Measurements from ENCODE around the gene C17orf67. TPM values are rescaled to one million over a fixed set of nuclear protein-coding genes. Genes with fewer than 3 reads are reported as not detected.

Gene C17orf67
- total RNA-seq, 1 experiment from 2014 or later: 2.9 TPM

GRCh38 chr17:56774650-56775049 lies 59.1 kb downstream of the C17orf67 start:
- H3K27ac Mint-ChIP-seq (ENCODE audit: unreplicated experiment): no peak overlapping the region
- TF ChIP-seq, protein P1, sequence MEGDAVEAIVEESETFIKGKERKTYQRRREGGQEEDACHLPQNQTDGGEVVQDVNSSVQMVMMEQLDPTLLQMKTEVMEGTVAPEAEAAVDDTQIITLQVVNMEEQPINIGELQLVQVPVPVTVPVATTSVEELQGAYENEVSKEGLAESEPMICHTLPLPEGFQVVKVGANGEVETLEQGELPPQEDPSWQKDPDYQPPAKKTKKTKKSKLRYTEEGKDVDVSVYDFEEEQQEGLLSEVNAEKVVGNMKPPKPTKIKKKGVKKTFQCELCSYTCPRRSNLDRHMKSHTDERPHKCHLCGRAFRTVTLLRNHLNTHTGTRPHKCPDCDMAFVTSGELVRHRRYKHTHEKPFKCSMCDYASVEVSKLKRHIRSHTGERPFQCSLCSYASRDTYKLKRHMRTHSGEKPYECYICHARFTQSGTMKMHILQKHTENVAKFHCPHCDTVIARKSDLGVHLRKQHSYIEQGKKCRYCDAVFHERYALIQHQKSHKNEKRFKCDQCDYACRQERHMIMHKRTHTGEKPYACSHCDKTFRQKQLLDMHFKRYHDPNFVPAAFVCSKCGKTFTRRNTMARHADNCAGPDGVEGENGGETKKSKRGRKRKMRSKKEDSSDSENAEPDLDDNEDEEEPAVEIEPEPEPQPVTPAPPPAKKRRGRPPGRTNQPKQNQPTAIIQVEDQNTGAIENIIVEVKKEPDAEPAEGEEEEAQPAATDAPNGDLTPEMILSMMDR (IDR thresholded peaks at IDR 0.05; ENCODE audit: insufficient read depth in 1 of 2, low read depth in 1 of 2, low read length in 1 of 2, severe bottlenecking in 1 of 2, unreplicated experiment in 1 of 2): no peak
- no peaks in the 10 kb centered on the region for H3K9me3 Mint-ChIP-seq (ENCODE audit: unreplicated experiment)
- DNase-seq: no peak
- no peaks in the 10 kb centered on the region for H3K4me1 Mint-ChIP-seq (ENCODE audit: low read depth, unreplicated experiment)
- no TSS peak for BruUV-seq (replicated peaks)
- intact Hi-C loops (cut with micrococcal nuclease; ENCODE audit: unreplicated experiment): no loop called here
- H3K27me3 Mint-ChIP-seq (ENCODE audit: insufficient read depth, unreplicated experiment): peaks cover 26% of the 10 kb centered on the region
- Histone ChIP-seq H3K27me3 (replicated peaks; ENCODE audit: control insufficient read depth, insufficient read depth, low read length) (peaks cover 2% of the 10 kb centered on the region; the same call in 1 of the 2 replicates), H3K4me3 (ENCODE audit: low read depth, low read length) (no peak overlapping the region), H3K4me1 (no peaks in the 10 kb centered on the region), H3K36me3 (ENCODE audit: control insufficient read depth, insufficient read depth, low read length) (no peaks in the 10 kb centered on the region), H3K9me3 (no peaks in the 10 kb centered on the region)
- H3K36me3 Mint-ChIP-seq (ENCODE audit: insufficient read depth, unreplicated experiment): no peaks in the 10 kb centered on the region
- H3K4me3 Mint-ChIP-seq (ENCODE audit: unreplicated experiment): no peak overlapping the region
- ChIA-PET POLR2A (no interaction called here), CTCF (no interaction called here)

GRCh38 chr17:56773124-56773523 lies 60.6 kb downstream of the C17orf67 start:
- Histone ChIP-seq H3K4me3 (ENCODE audit: low read depth, low read length) (no peak overlapping the region), H3K36me3 (ENCODE audit: control insufficient read depth, insufficient read depth, low read length) (no peaks in the 10 kb centered on the region), H3K27me3 (replicated peaks; ENCODE audit: control insufficient read depth, insufficient read depth, low read length) (no peaks in the 10 kb centered on the region; the same call in 1 of the 2 replicates), H3K4me1 (no peaks in the 10 kb centered on the region), H3K9me3 (no peaks in the 10 kb centered on the region)
- Mint-ChIP-seq H3K4me1 (ENCODE audit: low read depth, unreplicated experiment) (no peaks in the 10 kb centered on the region), H3K4me3 (ENCODE audit: unreplicated experiment) (no peak overlapping the region), H3K36me3 (ENCODE audit: insufficient read depth, unreplicated experiment) (no peaks in the 10 kb centered on the region), H3K27me3 (ENCODE audit: insufficient read depth, unreplicated experiment) (peaks cover 20% of the 10 kb centered on the region), H3K9me3 (ENCODE audit: unreplicated experiment) (no peaks in the 10 kb centered on the region), H3K27ac (ENCODE audit: unreplicated experiment) (no peak overlapping the region)
- CTCF ChIA-PET: interaction anchor here (0.8 kb wide), 1 partner anchor 97 kb away, joined by 3 read pairs; no protein-coding TSS in a partner anchor
- BruUV-seq (replicated peaks): no TSS peak
- no peak for DNase-seq
- TF ChIP-seq, protein P1 (IDR thresholded peaks at IDR 0.05; ENCODE audit: insufficient read depth in 1 of 2, low read depth in 1 of 2, low read length in 1 of 2, severe bottlenecking in 1 of 2, unreplicated experiment in 1 of 2): no peak
- POLR2A ChIA-PET: no interaction called here
- intact Hi-C loops (cut with micrococcal nuclease; ENCODE audit: unreplicated experiment): no loop called here

- no TSS peak for BruUV-seq (replicated peaks)
- CTCF ChIA-PET: no interaction called here
These were observed 61.3 kb downstream of the C17orf67 start for GRCh38 chr17:56772442-56772841.

More at GRCh38 chr17:56772442-56772841, 61.3 kb downstream of the C17orf67 start:
- TF ChIP-seq, protein P1 (IDR thresholded peaks at IDR 0.05; ENCODE audit: insufficient read depth in 1 of 2, low read depth in 1 of 2, low read length in 1 of 2, severe bottlenecking in 1 of 2, unreplicated experiment in 1 of 2): no peak
- no peaks in the 10 kb centered on the region for H3K36me3 Mint-ChIP-seq (ENCODE audit: insufficient read depth, unreplicated experiment)
- H3K36me3 ChIP-seq (ENCODE audit: control insufficient read depth, insufficient read depth, low read length): no peaks in the 10 kb centered on the region
- peaks cover 18% of the 10 kb centered on the region for H3K27me3 Mint-ChIP-seq (ENCODE audit: insufficient read depth, unreplicated experiment)
- no peak overlapping the region for H3K4me3 Mint-ChIP-seq (ENCODE audit: unreplicated experiment)
- no peaks in the 10 kb centered on the region for H3K9me3 ChIP-seq
- no peaks in the 10 kb centered on the region for H3K4me1 ChIP-seq
- H3K4me3 ChIP-seq (ENCODE audit: low read depth, low read length): no peak overlapping the region
- no peaks in the 10 kb centered on the region for H3K9me3 Mint-ChIP-seq (ENCODE audit: unreplicated experiment)
- H3K27ac Mint-ChIP-seq (ENCODE audit: unreplicated experiment): no peak overlapping the region
- no peaks in the 10 kb centered on the region; the same call in none of the 2 replicates for H3K27me3 ChIP-seq (replicated peaks; ENCODE audit: control insufficient read depth, insufficient read depth, low read length)
- H3K4me1 Mint-ChIP-seq (ENCODE audit: low read depth, unreplicated experiment): no peaks in the 10 kb centered on the region
- POLR2A ChIA-PET: no interaction called here
- intact Hi-C loops (cut with micrococcal nuclease; ENCODE audit: unreplicated experiment): no loop called here
- no peak for DNase-seq
